ENCODE data around the gene TRIM34.

DNA sequence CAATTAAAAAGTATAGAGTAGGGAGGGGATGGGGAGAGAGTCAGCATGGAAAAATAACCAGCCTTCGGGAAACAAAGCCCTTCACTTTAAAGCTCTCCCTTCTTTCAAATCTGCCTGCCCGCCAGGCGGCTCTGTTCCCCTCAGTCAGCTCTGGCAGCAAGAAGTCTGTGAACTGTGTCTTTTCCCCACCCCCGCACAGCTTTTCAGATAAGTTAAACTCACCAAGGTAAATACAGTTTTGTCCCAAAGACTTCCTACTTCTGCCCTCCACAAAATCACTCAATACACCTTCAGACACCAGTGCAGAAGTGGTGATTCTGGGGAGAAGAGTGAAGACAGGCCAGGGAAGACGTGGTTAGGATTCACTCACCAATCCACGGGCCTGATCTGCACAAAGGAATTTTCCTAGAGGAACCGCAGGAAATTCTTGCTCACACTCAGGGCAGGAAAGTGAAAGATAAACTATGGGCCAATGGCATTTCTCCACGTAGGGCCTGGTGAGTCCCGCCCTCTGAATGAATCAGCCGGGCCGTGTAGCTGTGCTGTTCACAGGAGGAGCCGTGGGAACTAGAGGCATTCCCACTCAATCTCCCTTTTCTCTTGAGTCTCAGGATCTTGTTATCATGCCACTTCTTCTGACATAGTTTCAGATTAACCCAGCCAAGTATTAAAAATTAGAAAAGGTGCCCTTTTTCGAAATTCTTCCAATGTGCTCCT lies 60.0 kb downstream of the TRIM34 start, which contains the start of gene TRIM5:
- TF ChIP-seq, protein P1, sequence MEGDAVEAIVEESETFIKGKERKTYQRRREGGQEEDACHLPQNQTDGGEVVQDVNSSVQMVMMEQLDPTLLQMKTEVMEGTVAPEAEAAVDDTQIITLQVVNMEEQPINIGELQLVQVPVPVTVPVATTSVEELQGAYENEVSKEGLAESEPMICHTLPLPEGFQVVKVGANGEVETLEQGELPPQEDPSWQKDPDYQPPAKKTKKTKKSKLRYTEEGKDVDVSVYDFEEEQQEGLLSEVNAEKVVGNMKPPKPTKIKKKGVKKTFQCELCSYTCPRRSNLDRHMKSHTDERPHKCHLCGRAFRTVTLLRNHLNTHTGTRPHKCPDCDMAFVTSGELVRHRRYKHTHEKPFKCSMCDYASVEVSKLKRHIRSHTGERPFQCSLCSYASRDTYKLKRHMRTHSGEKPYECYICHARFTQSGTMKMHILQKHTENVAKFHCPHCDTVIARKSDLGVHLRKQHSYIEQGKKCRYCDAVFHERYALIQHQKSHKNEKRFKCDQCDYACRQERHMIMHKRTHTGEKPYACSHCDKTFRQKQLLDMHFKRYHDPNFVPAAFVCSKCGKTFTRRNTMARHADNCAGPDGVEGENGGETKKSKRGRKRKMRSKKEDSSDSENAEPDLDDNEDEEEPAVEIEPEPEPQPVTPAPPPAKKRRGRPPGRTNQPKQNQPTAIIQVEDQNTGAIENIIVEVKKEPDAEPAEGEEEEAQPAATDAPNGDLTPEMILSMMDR (IDR thresholded peaks at IDR 0.05): peak in 4 of 7 experiments; percentile 19 to 67 (median 44)
- TF ChIP-seq POLR2AphosphoS5 (IDR thresholded peaks at IDR 0.05) (peak; percentile 49 to 87 (median 86)), POLR2A (IDR thresholded peaks at IDR 0.05) (no peak)

Data from stomach (tissue), 4 donors.